OCI-LY7 (cell line): ENCODE data around the gene SMARCC1. TPM values are rescaled to one million over a fixed set of nuclear protein-coding genes. Genes with fewer than 3 reads are reported as not detected.

Experiments used
- BruUV-seq: library from RNA; stranded (reverse); fragments of 400-500 nt; replicated peaks from 2 replicates; lab custom pipeline; 2021; lab: Mats Ljungman, UMichigan
- CTCF ChIA-PET: fragments of 300-600 bp; sonication (Branson Sonifier 250); formaldehyde crosslinking; loops from one replicate; lab custom pipeline; 2022; ENCODE audit warnings: antibody characterized with exemption; ENCODE audit not compliant: unreplicated experiment; lab: Charles Lee
- POLR2A ChIA-PET: fragments of 300-600 bp; sonication (Branson Sonifier 250); formaldehyde crosslinking; loops from one replicate; lab custom pipeline; 2022; ENCODE audit warnings: antibody characterized with exemption; lab: Charles Lee
- DNase-seq: peaks from one replicate; pipeline ENCODE4 v3.0.0-alpha.2; 2015; ENCODE audit warnings: low spot score
- H2AFZ ChIP-seq: fragments of 200-600 bp; sonication (generic), shearing (Covaris generic); 2 replicates; pipeline ENCODE4 v1.6.1; 2014; ENCODE audit warnings: mild to moderate bottlenecking, antibody characterized with exemption, low read length, moderate library complexity
- H3K27ac ChIP-seq: fragments of 200-600 bp; sonication (generic); 2 replicates; pipeline ENCODE4 v1.5.1; 2014; ENCODE audit warnings: mixed run types, low read depth, mild to moderate bottlenecking, moderate library complexity, low read length, inconsistent platforms; ENCODE audit not compliant: poor library complexity, severe bottlenecking
- H3K36me3 ChIP-seq: fragments of 200-600 bp; sonication (generic); 2 replicates; pipeline ENCODE4 v1.6.1; 2014; ENCODE audit warnings: mild to moderate bottlenecking, antibody characterized with exemption, low read length, moderate library complexity, mixed read lengths; ENCODE audit not compliant: insufficient read depth
- H3K4me1 ChIP-seq: fragments of 200-600 bp; sonication (generic); 2 replicates; pipeline ENCODE4 v1.5.1; 2014; ENCODE audit warnings: mild to moderate bottlenecking, low read length; ENCODE audit not compliant: insufficient read depth, poor library complexity, severe bottlenecking
- H3K4me2 ChIP-seq: fragments of 200-600 bp; sonication (generic); 2 replicates; pipeline ENCODE4 v1.6.1; 2014; ENCODE audit warnings: mild to moderate bottlenecking, low read length
- H3K4me3 ChIP-seq: fragments of 200-600 bp; sonication (generic); 2 replicates; pipeline ENCODE4 v1.5.1; 2014; ENCODE audit warnings: mild to moderate bottlenecking, low read depth, low read length; ENCODE audit not compliant: poor library complexity, severe bottlenecking
- H3K79me2 ChIP-seq: fragments of 200-600 bp; sonication (generic); 2 replicates; pipeline ENCODE4 v1.6.1; 2016; ENCODE audit warnings: low read depth, mild to moderate bottlenecking, low read length, moderate library complexity, mixed read lengths; ENCODE audit not compliant: insufficient read depth
- H3K9me2 ChIP-seq: fragments of 200-600 bp; sonication (generic); 2 replicates; pipeline ENCODE4 v1.6.1; 2016; ENCODE audit warnings: mild to moderate bottlenecking, low read length, mixed read lengths; ENCODE audit not compliant: insufficient read depth
- H3K9me3 ChIP-seq: fragments of 200-600 bp; sonication (generic); 2 replicates; pipeline ENCODE4 v1.6.1; 2014; ENCODE audit warnings: mild to moderate bottlenecking, mixed run types, low read length, mixed read lengths
- H4K20me1 ChIP-seq: fragments of 200-600 bp; sonication (generic); 2 replicates; pipeline ENCODE4 v1.6.1; 2014; ENCODE audit warnings: mild to moderate bottlenecking, antibody characterized with exemption, low read length, moderate library complexity, mixed read lengths; ENCODE audit not compliant: insufficient read depth
- CTCF ChIP-seq: fragments of 200-600 bp; sonication (generic); conservative IDR thresholded peaks from 2 replicates; pipeline ENCODE4 v1.5.1; 2014; ENCODE audit warnings: mild to moderate bottlenecking, antibody characterized with exemption, low read length, moderate library complexity, mixed read lengths
- EZH2phosphoT487 ChIP-seq: fragments of 200-600 bp; sonication (generic); IDR thresholded peaks from 2 replicates; pipeline ENCODE4 v1.6.1; 2018; ENCODE audit warnings: low read depth, borderline replicate concordance, mild to moderate bottlenecking, mixed run types, antibody characterized with exemption, low read length, moderate library complexity, mixed read lengths
- intact Hi-C: fragments of 100-400 bp; cut with micrococcal nuclease; formaldehyde crosslinking; loops from one replicate; pipeline ENCODE4 v1.10.0; 2022; ENCODE audit not compliant: unreplicated experiment
- total RNA-seq, 2 experiments: library from RNA; depleted of rRNA in 1 of 2; stranded (reverse); fragments of >200 nt in 1 of 2; shearing (Covaris generic) in 1 of 2; gene quantifications; 2 replicates each; pipeline ENCODE4 v1.2.3, GENCODE V29; 2014 to 2022

Gene SMARCC1
- total RNA-seq, 2 experiments from 2014 or later: 83.2 to 176 TPM

GRCh38 chr3:47669026-47669749, 112.5 kb downstream of the SMARCC1 start:
- Histone ChIP-seq H3K4me2 (no peak overlapping the region), H2AFZ (no peak overlapping the region), H3K27ac (no peak overlapping the region), H3K9me3 (no peaks in the 10 kb centered on the region), H3K4me3 (no peak overlapping the region), H3K79me2 (no peaks in the 10 kb centered on the region), H4K20me1 (no peaks in the 10 kb centered on the region), H3K4me1 (no peaks in the 10 kb centered on the region), H3K36me3 (peaks cover 86% of the 10 kb centered on the region), H3K9me2 (no peaks in the 10 kb centered on the region)
- intact Hi-C loops: no loop called here
- CTCF ChIA-PET: no interaction called here
- POLR2A ChIA-PET: no interaction called here
- no TSS peak for BruUV-seq
- no peak for DNase-seq
- TF ChIP-seq EZH2phosphoT487 (no peak), CTCF (no peak)

- Histone ChIP-seq H2AFZ (no peak overlapping the region), H3K4me3 (no peak overlapping the region), H3K4me1 (no peaks in the 10 kb centered on the region), H3K9me2 (no peaks in the 10 kb centered on the region), H3K9me3 (no peaks in the 10 kb centered on the region), H3K79me2 (no peaks in the 10 kb centered on the region), H4K20me1 (no peaks in the 10 kb centered on the region), H3K4me2 (no peak overlapping the region), H3K36me3 (peaks cover 79% of the 10 kb centered on the region), H3K27ac (no peak overlapping the region)
- TSS peak; percentile 16 for BruUV-seq
- POLR2A ChIA-PET: interaction anchor here (0.6 to 0.7 kb wide), 2 partner anchors 66 to 578 kb away, joined by 3 to 4 read pairs; no protein-coding TSS in a partner anchor
- no peak for DNase-seq
- intact Hi-C loops: no loop called here
- no peak for TF ChIP-seq CTCF
- no peak for TF ChIP-seq EZH2phosphoT487
- CTCF ChIA-PET: interaction anchor here (0.5 kb wide), 1 partner anchor 90 kb away, joined by 3 read pairs; no protein-coding TSS in a partner anchor
Observed at GRCh38 chr3:47666118-47666517, 115.6 kb downstream of the SMARCC1 start.

GRCh38 chr3:47664519-47664918, 117.2 kb downstream of the SMARCC1 start:
- intact Hi-C loops: no loop called here
- Histone ChIP-seq H3K4me1 (no peaks in the 10 kb centered on the region), H3K4me2 (no peak overlapping the region), H4K20me1 (no peaks in the 10 kb centered on the region), H3K9me3 (no peaks in the 10 kb centered on the region), H3K9me2 (no peaks in the 10 kb centered on the region), H2AFZ (no peak overlapping the region), H3K79me2 (no peaks in the 10 kb centered on the region), H3K36me3 (peaks cover 79% of the 10 kb centered on the region), H3K4me3 (no peak overlapping the region), H3K27ac (no peak overlapping the region)
- peak; percentile 65 for TF ChIP-seq CTCF
- TF ChIP-seq EZH2phosphoT487: no peak
- CTCF ChIA-PET: no interaction called here
- peak; percentile 38 for DNase-seq
- BruUV-seq: no TSS peak
- POLR2A ChIA-PET: no interaction called here
